ENCODE measurements around the gene SLC9A9. TPM values are rescaled to one million over a fixed set of nuclear protein-coding genes. Genes with fewer than 3 reads are reported as not detected.
"Not testable (repeated sequence)": the region's sequence is repeated elsewhere in the genome, so short reads cannot be mapped to it uniquely, and the experiment has no call there.

SLC9A9 gene
- 1 to 10 TPM; 4.3 to 5.2 TPM for total RNA-seq

- H3K9me3 Mint-ChIP-seq: no peaks in the 10 kb centered on the region
- H3K27me3 Mint-ChIP-seq (ENCODE audit: low read depth): no peaks in the 10 kb centered on the region
- peak within 1 kb of the TSS; percentile 96 to 100 for H3K4me3 Mint-ChIP-seq
- ATAC-seq (replicated peaks in 1 of 2) (peak; percentile 94 to 96), DNase-seq (peak; percentile 11 to 39)
- peak within 1 kb of the TSS; percentile 99 for H3K27ac Mint-ChIP-seq
- H3K4me1 Mint-ChIP-seq (ENCODE audit: low read depth): peaks cover 40% of the 10 kb centered on the region
- H3K36me3 Mint-ChIP-seq (ENCODE audit: insufficient read depth in 2 of 2): peaks cover 0 to 2% of the 10 kb centered on the region in 2 donors
These were observed at the start of gene SLC9A9 for GRCh38 chr3:143847787-143848631. Gene SLC9A9, minus strand, starts transcription at chr3:143848468. Its CDS starts 146 bp downstream, at chr3:143848322.

- H3K27ac Mint-ChIP-seq: no peak overlapping the region
These were observed 49.5 kb upstream of the SLC9A9 start for GRCh38 chr3:143897576-143898295.

GRCh38 chr3:143896486-143896885 lies 48.2 kb upstream of the SLC9A9 start:
- H3K4me3 Mint-ChIP-seq: no peak overlapping the region
- no peaks in the 10 kb centered on the region for H3K36me3 Mint-ChIP-seq (ENCODE audit: insufficient read depth in 2 of 2)
- H3K27me3 Mint-ChIP-seq (ENCODE audit: low read depth): peaks cover 13% of the 10 kb centered on the region
- no peak for DNase-seq
- no peaks in the 10 kb centered on the region for H3K4me1 Mint-ChIP-seq (ENCODE audit: low read depth)
- no peak for ATAC-seq (replicated peaks in 1 of 2)
- no peaks in the 10 kb centered on the region for H3K9me3 Mint-ChIP-seq
- no peak overlapping the region for H3K27ac Mint-ChIP-seq

More at GRCh38 chr3:143897576-143898295, 49.5 kb upstream of the SLC9A9 start:
- H3K9me3 Mint-ChIP-seq: no peaks in the 10 kb centered on the region
- no peak for DNase-seq
- no peaks in the 10 kb centered on the region for H3K36me3 Mint-ChIP-seq (ENCODE audit: insufficient read depth in 2 of 2)
- no peak overlapping the region for H3K4me3 Mint-ChIP-seq
- ATAC-seq (replicated peaks in 1 of 2): no peak
- no peaks in the 10 kb centered on the region for H3K4me1 Mint-ChIP-seq (ENCODE audit: low read depth)
- H3K27me3 Mint-ChIP-seq (ENCODE audit: low read depth): peaks cover 3% of the 10 kb centered on the region

- H3K27me3 Mint-ChIP-seq (ENCODE audit: low read depth): peaks cover 14% of the 10 kb centered on the region
- ATAC-seq (replicated peaks in 1 of 2) (no peak), DNase-seq (no peak)
- no peaks in the 10 kb centered on the region for H3K36me3 Mint-ChIP-seq (ENCODE audit: insufficient read depth in 2 of 2)
- H3K4me1 Mint-ChIP-seq (ENCODE audit: low read depth): no peaks in the 10 kb centered on the region
- no peaks in the 10 kb centered on the region for H3K9me3 Mint-ChIP-seq
- no peak overlapping the region for H3K4me3 Mint-ChIP-seq
- H3K27ac Mint-ChIP-seq: no peak overlapping the region
These were observed 47.5 kb upstream of the SLC9A9 start for GRCh38 chr3:143895805-143896204.

- no peak overlapping the region for H3K4me3 Mint-ChIP-seq
- DNase-seq (no peak), ATAC-seq (replicated peaks in 1 of 2) (no peak)
- H3K27ac Mint-ChIP-seq: no peak overlapping the region
- H3K27me3 Mint-ChIP-seq (ENCODE audit: low read depth): peaks cover 14% of the 10 kb centered on the region
- no peaks in the 10 kb centered on the region for H3K9me3 Mint-ChIP-seq
- no peaks in the 10 kb centered on the region for H3K36me3 Mint-ChIP-seq (ENCODE audit: insufficient read depth in 2 of 2)
- no peaks in the 10 kb centered on the region for H3K4me1 Mint-ChIP-seq (ENCODE audit: low read depth)
These were observed 40.6 kb upstream of the SLC9A9 start for GRCh38 chr3:143888846-143889245.

GRCh38 chr3:143888166-143888565 lies 39.9 kb upstream of the SLC9A9 start:
- ATAC-seq (replicated peaks in 1 of 2) (no peak), DNase-seq (no peak)
- Mint-ChIP-seq H3K36me3 (ENCODE audit: insufficient read depth in 2 of 2) (no peaks in the 10 kb centered on the region), H3K27ac (no peak overlapping the region), H3K4me1 (ENCODE audit: low read depth) (no peaks in the 10 kb centered on the region), H3K9me3 (no peaks in the 10 kb centered on the region), H3K4me3 (no peak overlapping the region), H3K27me3 (ENCODE audit: low read depth) (peaks cover 14% of the 10 kb centered on the region)

GRCh38 chr3:143885780-143886427 lies 37.6 kb upstream of the SLC9A9 start:
- H3K36me3 Mint-ChIP-seq (ENCODE audit: insufficient read depth in 2 of 2): no peaks in the 10 kb centered on the region
- no peaks in the 10 kb centered on the region for H3K27me3 Mint-ChIP-seq (ENCODE audit: low read depth)
- ATAC-seq (replicated peaks in 1 of 2): peak; percentile 66 to 70
- no peak overlapping the region for H3K27ac Mint-ChIP-seq
- DNase-seq: peak; percentile 7 to 26
- H3K4me3 Mint-ChIP-seq: no peak overlapping the region
- H3K9me3 Mint-ChIP-seq: no peaks in the 10 kb centered on the region
- H3K4me1 Mint-ChIP-seq (ENCODE audit: low read depth): no peaks in the 10 kb centered on the region

- DNase-seq (no peak), ATAC-seq (replicated peaks in 1 of 2) (no peak)
- Mint-ChIP-seq H3K27ac (no peak overlapping the region), H3K36me3 (ENCODE audit: insufficient read depth in 2 of 2) (no peaks in the 10 kb centered on the region), H3K27me3 (ENCODE audit: low read depth) (no peaks in the 10 kb centered on the region), H3K4me3 (no peak overlapping the region), H3K4me1 (ENCODE audit: low read depth) (no peaks in the 10 kb centered on the region), H3K9me3 (no peaks in the 10 kb centered on the region)
These were observed 36.6 kb upstream of the SLC9A9 start for GRCh38 chr3:143884861-143885260.

- no peak for ATAC-seq (replicated peaks in 1 of 2)
- Mint-ChIP-seq H3K9me3 (no peaks in the 10 kb centered on the region), H3K4me1 (ENCODE audit: low read depth) (no peaks in the 10 kb centered on the region)
These were observed 34.9 kb upstream of the SLC9A9 start for GRCh38 chr3:143883151-143883550.

GRCh38 chr3:143881095-143881494 lies 32.8 kb upstream of the SLC9A9 start:
- no peaks in the 10 kb centered on the region for H3K4me1 Mint-ChIP-seq (ENCODE audit: low read depth)
- H3K9me3 Mint-ChIP-seq: no peaks in the 10 kb centered on the region
- no peak overlapping the region for H3K27ac Mint-ChIP-seq
- no peaks in the 10 kb centered on the region for H3K36me3 Mint-ChIP-seq (ENCODE audit: insufficient read depth in 2 of 2)
- no peaks in the 10 kb centered on the region for H3K27me3 Mint-ChIP-seq (ENCODE audit: low read depth)
- ATAC-seq (replicated peaks in 1 of 2) (no peak), DNase-seq (no peak)
- no peak overlapping the region for H3K4me3 Mint-ChIP-seq

More at GRCh38 chr3:143883151-143883550, 34.9 kb upstream of the SLC9A9 start:
- no peaks in the 10 kb centered on the region for H3K36me3 Mint-ChIP-seq (ENCODE audit: insufficient read depth in 2 of 2)
- H3K27ac Mint-ChIP-seq: no peak overlapping the region
- no peaks in the 10 kb centered on the region for H3K27me3 Mint-ChIP-seq (ENCODE audit: low read depth)
- no peak overlapping the region for H3K4me3 Mint-ChIP-seq
- DNase-seq: no peak

GRCh38 chr3:143875546-143875945 lies 27.3 kb upstream of the SLC9A9 start:
- DNase-seq (no peak), ATAC-seq (replicated peaks in 1 of 2) (no peak)
- H3K4me1 Mint-ChIP-seq (ENCODE audit: low read depth): no peaks in the 10 kb centered on the region
- H3K36me3 Mint-ChIP-seq (ENCODE audit: insufficient read depth in 2 of 2): no peaks in the 10 kb centered on the region
- H3K27me3 Mint-ChIP-seq (ENCODE audit: low read depth): no peaks in the 10 kb centered on the region
- no peak overlapping the region for H3K27ac Mint-ChIP-seq
- no peak overlapping the region for H3K4me3 Mint-ChIP-seq
- no peaks in the 10 kb centered on the region for H3K9me3 Mint-ChIP-seq

GRCh38 chr3:143873553-143873952 lies 25.3 kb upstream of the SLC9A9 start:
- not testable (repeated sequence) for H3K4me3 Mint-ChIP-seq; DNase-seq; H3K36me3 Mint-ChIP-seq (ENCODE audit: insufficient read depth in 2 of 2); H3K27ac Mint-ChIP-seq; H3K9me3 Mint-ChIP-seq; H3K27me3 Mint-ChIP-seq (ENCODE audit: low read depth); ATAC-seq (replicated peaks in 1 of 2); H3K4me1 Mint-ChIP-seq (ENCODE audit: low read depth)

- H3K9me3 Mint-ChIP-seq: peaks cover 0 to 4% of the 10 kb centered on the region in 2 donors
- ATAC-seq (replicated peaks in 1 of 2) (no peak), DNase-seq (no peak)
- peaks cover 0 to 3% of the 10 kb centered on the region in 2 donors for H3K36me3 Mint-ChIP-seq (ENCODE audit: insufficient read depth in 2 of 2)
- H3K4me1 Mint-ChIP-seq (ENCODE audit: low read depth): no peaks in the 10 kb centered on the region
- no peak overlapping the region for H3K27ac Mint-ChIP-seq
- H3K4me3 Mint-ChIP-seq: no peak overlapping the region
- peaks cover 15% of the 10 kb centered on the region for H3K27me3 Mint-ChIP-seq (ENCODE audit: low read depth)
These were observed 17.0 kb upstream of the SLC9A9 start for GRCh38 chr3:143865302-143865701.
